NT2/D1 (cell line): ENCODE results near the gene TWSG1.

Experiments
- DNase-seq: peaks from one replicate; pipeline ENCODE4 v3.0.0-alpha.2; 2011; ENCODE audit warnings: low read depth, low spot score
- H3K27me3 ChIP-seq: 2 replicates; pipeline ENCODE4 v1.6.0; 2011; ENCODE audit warnings: mild to moderate bottlenecking; ENCODE audit not compliant: insufficient read length, insufficient read depth
- H3K36me3 ChIP-seq: 2 replicates; pipeline ENCODE4 v1.6.1; 2011; ENCODE audit warnings: mild to moderate bottlenecking, low read length, mixed read lengths; ENCODE audit not compliant: insufficient read depth, insufficient read length
- H3K4me1 ChIP-seq: 2 replicates; pipeline ENCODE4 v1.5.1; 2011; ENCODE audit not compliant: insufficient read depth, insufficient read length
- H3K4me3 ChIP-seq: 2 replicates; pipeline ENCODE4 v1.5.1; 2011; ENCODE audit warnings: low read depth; ENCODE audit not compliant: insufficient read length
- H3K9ac ChIP-seq: 2 replicates; pipeline ENCODE4 v1.6.0; 2011; ENCODE audit warnings: low read depth; ENCODE audit not compliant: insufficient read length
- H3K9me3 ChIP-seq: 2 replicates; pipeline ENCODE4 v1.5.1; 2011; ENCODE audit warnings: mild to moderate bottlenecking, low read length; ENCODE audit not compliant: insufficient read depth
- SUZ12 ChIP-seq: IDR thresholded peaks from 2 replicates; pipeline ENCODE4 v1.6.1; 2011; ENCODE audit not compliant: insufficient read length, insufficient read depth; ENCODE audit errors: extremely low read depth
- YY1 ChIP-seq: IDR thresholded peaks from 2 replicates; pipeline ENCODE4 v1.6.1; 2011; ENCODE audit not compliant: insufficient read length, insufficient read depth
- ZNF274 ChIP-seq: IDR thresholded peaks from 2 replicates; pipeline ENCODE4 v1.6.1; 2011; ENCODE audit warnings: mild to moderate bottlenecking, low read depth, low read length

TWSG1 gene

DNA sequence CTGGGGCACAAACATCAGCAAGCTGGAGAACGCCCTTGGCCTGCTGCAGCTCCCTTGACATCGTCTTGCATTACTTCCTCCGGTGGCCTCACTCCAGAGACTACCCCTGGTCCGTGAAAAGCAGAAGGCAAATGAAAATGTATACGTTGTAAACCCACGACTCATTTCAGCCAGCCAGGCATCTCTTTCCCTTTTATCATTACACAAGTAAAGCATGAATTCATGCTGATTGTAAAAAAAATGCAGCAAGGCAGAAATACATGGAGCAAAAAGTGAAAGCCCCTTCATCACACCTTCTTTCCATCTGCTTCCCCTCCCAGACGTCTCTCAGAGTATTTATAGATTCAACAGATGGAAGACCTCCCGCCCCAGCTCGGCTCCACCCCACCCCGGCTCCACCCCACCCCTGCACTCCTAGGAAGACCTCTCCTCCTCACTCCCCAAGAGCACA lies 99.1 kb downstream of the TWSG1 start:
- Histone ChIP-seq H3K4me1 (no peaks in the 10 kb centered on the region), H3K4me3 (no peak overlapping the region)
- TF ChIP-seq ZNF274 (no peak), YY1 (no peak), SUZ12 (no peak)

DNA sequence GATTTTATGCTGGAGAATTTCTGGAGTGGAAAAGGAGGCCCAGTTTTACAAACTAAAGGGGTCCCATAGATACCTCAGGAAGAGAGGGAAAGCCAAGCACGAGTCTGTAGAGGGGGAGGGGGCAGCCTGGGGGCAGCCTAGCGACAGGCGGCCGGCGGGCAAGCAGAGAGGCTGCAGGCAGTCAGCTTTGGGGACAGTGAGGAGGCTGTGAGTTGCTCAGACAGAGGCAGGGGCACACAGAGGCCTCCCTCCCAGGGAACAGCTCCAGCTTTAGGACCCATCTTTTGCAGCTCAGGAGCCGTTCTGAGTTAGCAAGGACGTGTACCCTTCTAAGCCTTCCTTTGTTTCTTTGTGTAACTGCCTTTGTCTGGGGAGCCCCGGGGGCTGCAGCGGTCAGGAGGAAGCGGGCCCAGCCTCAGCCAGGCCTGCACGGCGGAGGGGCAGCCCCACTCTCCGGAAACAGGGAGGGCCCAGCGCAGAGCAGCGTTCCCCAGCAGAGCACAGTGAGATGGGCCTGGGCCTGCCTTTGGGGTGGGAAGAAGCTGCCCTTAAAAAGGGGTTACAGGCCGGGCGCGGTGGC lies 99.6 kb downstream of the TWSG1 start:
- H3K27me3 ChIP-seq = no peaks in the 10 kb centered on the region
- peak overlapping the region; percentile 11 for H3K4me3 ChIP-seq
- H3K9me3 ChIP-seq = peaks cover 19% of the 10 kb centered on the region; the same call in 1 of the 2 replicates
- no peaks in the 10 kb centered on the region for H3K36me3 ChIP-seq
- H3K9ac ChIP-seq = peak overlapping the region; percentile 64
- no peaks in the 10 kb centered on the region for H3K4me1 ChIP-seq
- DNase-seq = no peak
- no peak for TF ChIP-seq ZNF274
- no peak for TF ChIP-seq SUZ12
- no peak for TF ChIP-seq YY1

More for the DNA sequence above, 99.1 kb downstream of the TWSG1 start:
- Histone ChIP-seq H3K27me3 (no peaks in the 10 kb centered on the region), H3K9me3 (peaks cover 24% of the 10 kb centered on the region; the same call in 1 of the 2 replicates), H3K9ac (peak overlapping the region; percentile 64), H3K36me3 (no peaks in the 10 kb centered on the region)
- DNase-seq = no peak

DNA sequence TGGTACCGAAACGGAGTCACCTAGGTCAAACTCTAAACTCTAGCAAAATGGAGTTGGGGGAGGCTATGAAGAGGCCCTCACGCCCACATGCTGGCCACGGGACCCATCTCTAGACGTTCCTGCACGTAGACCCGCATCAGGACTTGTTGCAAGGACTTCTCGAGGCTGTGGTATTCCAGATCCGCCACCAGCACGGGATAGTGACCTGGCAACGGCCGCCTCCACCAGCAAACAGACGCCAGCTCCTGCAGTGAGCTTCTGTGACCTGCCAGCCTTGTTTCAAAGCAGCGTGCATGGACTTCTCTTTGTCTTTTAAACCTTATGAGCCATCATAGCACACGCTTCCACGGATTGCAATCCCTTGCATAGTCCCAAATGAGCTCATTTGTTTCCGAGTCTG lies 100.5 kb downstream of the TWSG1 start:
- Histone ChIP-seq H3K9ac (peak overlapping the region; percentile 64), H3K9me3 (peaks cover 13% of the 10 kb centered on the region; the same call in 1 of the 2 replicates), H3K4me3 (no peak overlapping the region), H3K4me1 (no peaks in the 10 kb centered on the region), H3K27me3 (no peaks in the 10 kb centered on the region), H3K36me3 (no peaks in the 10 kb centered on the region)
- TF ChIP-seq ZNF274 (no peak), YY1 (no peak)
- DNase-seq = no peak

DNA sequence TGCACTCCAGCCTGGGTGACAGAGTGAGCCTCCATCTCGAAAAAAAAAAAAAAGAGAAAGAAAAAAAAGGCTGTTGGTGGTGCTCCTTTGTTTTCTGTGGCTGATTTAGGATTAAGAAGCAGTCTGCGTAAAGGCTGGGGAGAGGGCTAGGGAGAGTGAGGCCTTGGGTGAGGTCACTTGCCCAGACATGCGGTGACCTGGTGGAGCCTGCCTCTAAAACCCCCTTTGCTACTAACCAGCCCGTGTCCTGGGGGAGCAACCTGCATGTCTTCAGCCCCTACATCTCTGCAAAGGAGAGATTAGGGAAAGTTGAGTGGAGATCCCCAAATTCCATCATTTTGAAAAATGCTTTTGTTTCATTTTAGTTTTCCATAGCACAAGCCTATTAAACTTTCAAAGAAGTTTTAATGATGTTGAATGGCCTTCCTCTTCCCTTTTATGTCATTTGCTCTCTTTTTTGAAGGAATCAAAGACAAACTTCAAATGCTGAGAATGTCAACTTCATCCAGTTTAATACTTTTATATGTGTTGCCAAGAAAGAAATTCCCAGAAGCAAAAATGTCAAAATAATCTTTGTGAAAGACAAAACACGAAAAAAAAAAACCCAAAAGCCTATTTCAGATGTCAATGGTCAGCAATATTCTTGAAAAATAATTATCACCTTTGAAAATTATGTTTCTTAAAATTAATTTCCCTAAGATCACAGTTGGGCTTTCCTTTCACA lies 101.8 kb downstream of the TWSG1 start:
- no peak overlapping the region for H3K4me3 ChIP-seq
- H3K4me1 ChIP-seq = no peaks in the 10 kb centered on the region
- H3K27me3 ChIP-seq = no peaks in the 10 kb centered on the region
- DNase-seq = no peak
- no peaks in the 10 kb centered on the region for H3K36me3 ChIP-seq
- peaks cover 2% of the 10 kb centered on the region; the same call in 1 of the 2 replicates for H3K9me3 ChIP-seq
- H3K9ac ChIP-seq = peak overlapping the region; percentile 4
- TF ChIP-seq ZNF274 = no peak
- TF ChIP-seq SUZ12 = no peak

DNA sequence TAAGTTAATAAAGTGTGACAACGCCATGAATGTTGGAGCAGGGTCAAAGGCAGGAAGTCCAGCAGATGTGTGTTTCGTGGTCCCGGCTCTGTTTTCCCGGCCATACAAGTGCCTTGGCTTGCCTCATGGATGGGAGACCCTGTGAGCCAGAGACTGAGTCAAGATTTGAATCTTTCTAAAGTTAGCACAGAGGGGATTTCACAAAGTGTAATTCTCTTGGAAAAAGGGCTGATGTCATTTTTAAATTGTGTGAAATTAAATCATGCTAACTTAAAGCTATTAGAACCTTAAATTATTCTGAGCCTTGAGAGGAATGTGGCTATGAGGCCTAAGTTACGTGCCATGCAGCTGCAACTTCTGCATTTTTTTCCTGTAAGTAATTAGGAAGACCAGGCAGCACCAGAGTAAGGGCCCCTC lies 102.5 kb downstream of the TWSG1 start:
- Histone ChIP-seq H3K9me3 (no peaks in the 10 kb centered on the region), H3K9ac (no peak overlapping the region), H3K27me3 (no peaks in the 10 kb centered on the region), H3K4me3 (no peak overlapping the region), H3K4me1 (no peaks in the 10 kb centered on the region), H3K36me3 (no peaks in the 10 kb centered on the region)
- no peak for DNase-seq
- TF ChIP-seq ZNF274 (no peak), SUZ12 (no peak), YY1 (no peak)

DNA sequence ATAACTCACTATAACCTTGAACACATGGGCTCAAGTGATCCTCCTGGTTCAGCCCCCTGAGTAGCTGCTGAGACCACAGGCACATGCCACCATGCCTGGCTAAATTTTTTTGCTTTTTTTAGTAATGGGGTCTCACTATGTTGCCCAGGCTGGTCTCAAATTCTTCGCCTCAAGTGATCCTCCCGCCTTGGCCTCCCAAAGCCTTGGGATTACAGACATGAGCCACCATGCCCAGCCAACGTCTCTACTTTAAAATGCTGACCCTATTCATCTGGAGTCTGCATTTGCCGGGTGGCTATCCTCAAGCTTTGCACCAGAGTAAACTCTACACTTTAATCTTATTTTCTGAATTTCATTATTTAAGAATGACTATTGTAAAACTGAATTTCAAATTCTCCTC lies 103.1 kb downstream of the TWSG1 start:
- TF ChIP-seq SUZ12 (no peak), YY1 (no peak), ZNF274 (no peak)
- Histone ChIP-seq H3K4me3 (no peak overlapping the region), H3K9ac (no peak overlapping the region), H3K9me3 (no peaks in the 10 kb centered on the region), H3K27me3 (no peaks in the 10 kb centered on the region), H3K4me1 (no peaks in the 10 kb centered on the region), H3K36me3 (no peaks in the 10 kb centered on the region)
- no peak for DNase-seq

DNA sequence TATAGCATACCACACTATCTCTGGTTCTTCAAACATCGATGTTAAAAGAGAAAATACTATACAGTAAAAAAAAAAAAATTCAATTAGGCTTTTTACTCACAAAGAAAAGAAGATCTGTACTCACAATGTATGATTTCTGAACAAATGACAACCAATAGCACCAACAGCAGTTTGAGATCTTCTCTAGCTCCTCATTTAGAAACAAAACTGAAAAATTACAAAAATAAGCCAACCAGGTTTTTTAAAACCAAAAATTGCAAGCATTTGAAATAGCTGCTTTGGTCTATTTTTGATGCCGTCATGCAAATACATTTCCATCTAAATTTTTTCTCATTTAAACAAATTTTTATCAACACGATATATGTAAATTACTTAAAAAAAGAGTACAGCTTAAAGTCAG lies 106.5 kb downstream of the TWSG1 start:
- Histone ChIP-seq H3K9ac (no peak overlapping the region), H3K4me3 (no peak overlapping the region), H3K9me3 (no peaks in the 10 kb centered on the region), H3K27me3 (no peaks in the 10 kb centered on the region), H3K4me1 (no peaks in the 10 kb centered on the region), H3K36me3 (no peaks in the 10 kb centered on the region)
- TF ChIP-seq YY1 = no peak
- TF ChIP-seq SUZ12 = no peak
- TF ChIP-seq ZNF274 = no peak
- no peak for DNase-seq

DNA sequence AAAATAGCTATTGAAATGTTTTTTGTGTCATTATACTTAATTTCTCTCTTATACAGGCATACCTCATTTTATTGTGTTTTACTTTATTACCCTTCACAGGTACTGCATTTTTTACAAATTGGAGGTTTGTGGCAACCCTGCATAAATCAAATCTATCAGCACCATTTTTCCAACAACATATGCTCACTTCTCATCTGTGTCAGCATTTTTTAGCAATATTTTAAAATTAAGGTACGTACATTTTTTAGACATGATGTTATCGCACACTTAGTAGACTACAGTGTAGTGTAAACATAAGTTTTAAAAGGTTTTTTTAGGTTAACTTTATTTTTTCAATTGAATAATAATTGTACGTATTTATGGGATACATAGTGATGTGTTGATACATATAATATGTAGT lies 110.0 kb downstream of the TWSG1 start:
- H3K4me3 ChIP-seq = no peak overlapping the region
- H3K9me3 ChIP-seq = peaks cover 19% of the 10 kb centered on the region
- no peak overlapping the region for H3K9ac ChIP-seq
- no peaks in the 10 kb centered on the region for H3K36me3 ChIP-seq
- TF ChIP-seq SUZ12 (no peak), YY1 (no peak), ZNF274 (no peak)
- no peak for DNase-seq
- no peaks in the 10 kb centered on the region for H3K27me3 ChIP-seq
- no peaks in the 10 kb centered on the region for H3K4me1 ChIP-seq
